Muscle layer of colon (tissue), 2 donors: Measurements from ENCODE around the gene THBD.

Experiments used
- H3K27ac ChIP-seq: one replicate; pipeline ENCODE4 v1.7.0; 2013; ENCODE audit warnings: low read depth, mild to moderate bottlenecking, low read length, moderate library complexity
- H3K27me3 ChIP-seq, 2 donors: one replicate each; pipeline ENCODE4 v1.7.0; 2013; ENCODE audit warnings: low read length in 2 of 2, mild to moderate bottlenecking in 2 of 2; ENCODE audit not compliant: insufficient read depth in 2 of 2, control insufficient read depth in 1 of 2
- H3K36me3 ChIP-seq: one replicate; pipeline ENCODE4 v1.7.0; 2013; ENCODE audit warnings: mild to moderate bottlenecking, low read length; ENCODE audit not compliant: insufficient read depth
- H3K4me1 ChIP-seq: one replicate; pipeline ENCODE4 v1.7.0; 2013; ENCODE audit warnings: mild to moderate bottlenecking, low read length; ENCODE audit not compliant: insufficient read depth
- H3K4me3 ChIP-seq, 2 donors: one replicate each; pipeline ENCODE4 v1.7.0; 2013; ENCODE audit warnings: low read length in 2 of 2, low read depth in 1 of 2, mild to moderate bottlenecking in 1 of 2, moderate library complexity in 1 of 2
- H3K9ac ChIP-seq: one replicate; pipeline ENCODE4 v1.7.0; 2013; ENCODE audit warnings: low read length
- H3K9me3 ChIP-seq: one replicate; pipeline ENCODE4 v1.7.0; 2013; ENCODE audit warnings: mild to moderate bottlenecking, low read length
- donor health status: abdominal sarcoma.
- donor health status: Adenocarcinoma of cecum.

The THBD gene

GRCh38 chr20:23059001-23059400 is 9.5 kb upstream of the THBD start:
- H3K9ac ChIP-seq = no peak overlapping the region
- no peaks in the 10 kb centered on the region for H3K36me3 ChIP-seq
- no peak overlapping the region for H3K27ac ChIP-seq
- no peaks in the 10 kb centered on the region for H3K9me3 ChIP-seq
- no peaks in the 10 kb centered on the region for H3K27me3 ChIP-seq
- no peak overlapping the region for H3K4me3 ChIP-seq
- peaks cover 24% of the 10 kb centered on the region for H3K4me1 ChIP-seq

- H3K27me3 ChIP-seq = no peaks in the 10 kb centered on the region
- H3K9ac ChIP-seq = no peak overlapping the region
- peaks cover 24% of the 10 kb centered on the region for H3K4me1 ChIP-seq
- H3K4me3 ChIP-seq = no peak overlapping the region
- no peaks in the 10 kb centered on the region for H3K36me3 ChIP-seq
- H3K27ac ChIP-seq = no peak overlapping the region
- no peaks in the 10 kb centered on the region for H3K9me3 ChIP-seq
Observed at GRCh38 chr20:23058240-23058639, 8.8 kb upstream of the THBD start.

GRCh38 chr20:23052904-23053303 is 3.4 kb upstream of the THBD start:
- Histone ChIP-seq H3K9ac (no peak overlapping the region), H3K27me3 (peaks cover 0 to 29% of the 10 kb centered on the region in 2 donors), H3K4me3 (no peak overlapping the region), H3K27ac (no peak overlapping the region), H3K36me3 (no peaks in the 10 kb centered on the region), H3K4me1 (no peaks in the 10 kb centered on the region), H3K9me3 (no peaks in the 10 kb centered on the region)

GRCh38 chr20:23050847-23051627 is 1.6 kb upstream of the THBD start:
- Histone ChIP-seq H3K9ac (no peak overlapping the region), H3K36me3 (no peaks in the 10 kb centered on the region), H3K9me3 (no peaks in the 10 kb centered on the region), H3K4me1 (no peaks in the 10 kb centered on the region), H3K27me3 (peaks cover 15 to 41% of the 10 kb centered on the region in 2 donors), H3K4me3 (peak overlapping the region; percentile 45 to 56), H3K27ac (peak overlapping the region; percentile 25)

GRCh38 chr20:23050076-23050838 is 785 bp upstream of the THBD start:
- Histone ChIP-seq H3K27me3 (peaks cover 15 to 46% of the 10 kb centered on the region in 2 donors), H3K4me3 (peak overlapping the region; percentile 53 to 56), H3K27ac (no peak overlapping the region), H3K9ac (no peak overlapping the region), H3K9me3 (no peaks in the 10 kb centered on the region), H3K4me1 (no peaks in the 10 kb centered on the region), H3K36me3 (no peaks in the 10 kb centered on the region)

- H3K36me3 ChIP-seq = no peaks in the 10 kb centered on the region
- peak overlapping the region; percentile 38 to 53 for H3K4me3 ChIP-seq
- peak overlapping the region; percentile 19 for H3K27ac ChIP-seq
- H3K9ac ChIP-seq = no peak overlapping the region
- peaks cover 15 to 50% of the 10 kb centered on the region in 2 donors for H3K27me3 ChIP-seq
- H3K9me3 ChIP-seq = no peaks in the 10 kb centered on the region
- H3K4me1 ChIP-seq = no peaks in the 10 kb centered on the region
Observed at GRCh38 chr20:23048283-23049200, 930 bp downstream of the THBD start.

- no peaks in the 10 kb centered on the region for H3K4me1 ChIP-seq
- no peaks in the 10 kb centered on the region for H3K9me3 ChIP-seq
- no peak overlapping the region for H3K9ac ChIP-seq
- H3K27ac ChIP-seq = no peak overlapping the region
- peak overlapping the region in 1 of 2 donors; percentile 38 for H3K4me3 ChIP-seq
- H3K36me3 ChIP-seq = no peaks in the 10 kb centered on the region
- peaks cover 21 to 50% of the 10 kb centered on the region in 2 donors for H3K27me3 ChIP-seq
Observed at GRCh38 chr20:23047738-23048214, 1.7 kb downstream of the THBD start.

- Histone ChIP-seq H3K27ac (no peak overlapping the region), H3K27me3 (peaks cover 21 to 50% of the 10 kb centered on the region in 2 donors), H3K9me3 (no peaks in the 10 kb centered on the region), H3K36me3 (no peaks in the 10 kb centered on the region), H3K4me3 (peak overlapping the region in 1 of 2 donors; percentile 38), H3K4me1 (no peaks in the 10 kb centered on the region), H3K9ac (no peak overlapping the region)
Observed at GRCh38 chr20:23047001-23047737, 2.3 kb downstream of the THBD start.

GRCh38 chr20:23046431-23046830 is 3.0 kb downstream of the THBD start:
- H3K4me1 ChIP-seq = no peaks in the 10 kb centered on the region
- no peak overlapping the region for H3K27ac ChIP-seq
- no peaks in the 10 kb centered on the region for H3K9me3 ChIP-seq
- H3K27me3 ChIP-seq = peaks cover 21 to 52% of the 10 kb centered on the region in 2 donors
- no peak overlapping the region for H3K4me3 ChIP-seq
- no peaks in the 10 kb centered on the region for H3K36me3 ChIP-seq
- H3K9ac ChIP-seq = no peak overlapping the region

GRCh38 chr20:23043376-23043775 is 6.1 kb downstream of the THBD start:
- Histone ChIP-seq H3K36me3 (no peaks in the 10 kb centered on the region), H3K27me3 (peaks cover 21 to 36% of the 10 kb centered on the region in 2 donors), H3K4me1 (no peaks in the 10 kb centered on the region), H3K9ac (no peak overlapping the region), H3K9me3 (no peaks in the 10 kb centered on the region), H3K4me3 (no peak overlapping the region), H3K27ac (no peak overlapping the region)
